Measurements from ENCODE around the gene ADARB1.

ADARB1 gene

DNA sequence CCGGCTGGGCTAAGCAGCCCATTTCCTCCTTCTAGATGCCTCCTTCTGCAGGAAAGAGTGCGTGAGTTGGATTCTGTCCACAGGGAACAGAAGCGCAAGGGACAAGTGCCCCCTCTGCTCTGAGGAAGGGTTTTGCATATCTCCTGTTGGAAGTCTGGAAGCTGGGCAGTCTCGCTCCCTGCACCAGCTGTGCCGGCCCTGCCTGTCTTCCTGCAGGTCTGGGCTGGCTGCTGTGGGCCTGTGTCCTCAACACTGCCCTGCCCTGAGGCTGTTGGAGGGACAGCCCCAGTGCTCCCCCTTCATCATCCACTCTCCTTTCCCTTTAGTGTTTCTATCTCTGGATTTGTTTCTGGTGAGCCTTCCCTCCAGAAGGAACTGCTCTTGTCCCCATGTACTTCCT lies 21.8 kb downstream of the ADARB1 start:
- H3K27ac ChIP-seq (ENCODE audit: low read depth, low read length) = no peak overlapping the region
- no peak overlapping the region for H3K9ac ChIP-seq (ENCODE audit: low read length)
- no peaks in the 10 kb centered on the region; the same call in 1 of the 2 replicates for H4K20me1 ChIP-seq (ENCODE audit: low read depth, low read length)
- H3K4me2 ChIP-seq (ENCODE audit: low read depth, low read length, poor library complexity, severe bottlenecking) = no peak overlapping the region
- H3K27me3 ChIP-seq (ENCODE audit: low read length) = no peaks in the 10 kb centered on the region
- no peaks in the 10 kb centered on the region for H3F3A ChIP-seq (ENCODE audit: insufficient read depth)
- H3K36me3 ChIP-seq (ENCODE audit: low read length) = no peaks in the 10 kb centered on the region
- H3K9me2 ChIP-seq (replicated peaks; ENCODE audit: insufficient read depth, low read length) = no peaks in the 10 kb centered on the region
- H3K9me3 ChIP-seq (ENCODE audit: insufficient read depth, low read length) = no peaks in the 10 kb centered on the region
- TF ChIP-seq, protein P1, sequence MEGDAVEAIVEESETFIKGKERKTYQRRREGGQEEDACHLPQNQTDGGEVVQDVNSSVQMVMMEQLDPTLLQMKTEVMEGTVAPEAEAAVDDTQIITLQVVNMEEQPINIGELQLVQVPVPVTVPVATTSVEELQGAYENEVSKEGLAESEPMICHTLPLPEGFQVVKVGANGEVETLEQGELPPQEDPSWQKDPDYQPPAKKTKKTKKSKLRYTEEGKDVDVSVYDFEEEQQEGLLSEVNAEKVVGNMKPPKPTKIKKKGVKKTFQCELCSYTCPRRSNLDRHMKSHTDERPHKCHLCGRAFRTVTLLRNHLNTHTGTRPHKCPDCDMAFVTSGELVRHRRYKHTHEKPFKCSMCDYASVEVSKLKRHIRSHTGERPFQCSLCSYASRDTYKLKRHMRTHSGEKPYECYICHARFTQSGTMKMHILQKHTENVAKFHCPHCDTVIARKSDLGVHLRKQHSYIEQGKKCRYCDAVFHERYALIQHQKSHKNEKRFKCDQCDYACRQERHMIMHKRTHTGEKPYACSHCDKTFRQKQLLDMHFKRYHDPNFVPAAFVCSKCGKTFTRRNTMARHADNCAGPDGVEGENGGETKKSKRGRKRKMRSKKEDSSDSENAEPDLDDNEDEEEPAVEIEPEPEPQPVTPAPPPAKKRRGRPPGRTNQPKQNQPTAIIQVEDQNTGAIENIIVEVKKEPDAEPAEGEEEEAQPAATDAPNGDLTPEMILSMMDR (IDR thresholded peaks at IDR 0.05; ENCODE audit: insufficient read depth, low read length, poor library complexity, severe bottlenecking) = no peak
- TF ChIP-seq EZH2phosphoT487 (conservative IDR thresholded peaks at IDR 0.05; ENCODE audit: low read length) = no peak
- no peak overlapping the region for H3K4me3 ChIP-seq (ENCODE audit: insufficient read depth, low read length, poor library complexity, severe bottlenecking)
- no peaks in the 10 kb centered on the region for H3K79me2 ChIP-seq (ENCODE audit: insufficient read depth, low read length)
- no peak overlapping the region for H2AFZ ChIP-seq (ENCODE audit: low read depth, low read length, severe bottlenecking)

DNA sequence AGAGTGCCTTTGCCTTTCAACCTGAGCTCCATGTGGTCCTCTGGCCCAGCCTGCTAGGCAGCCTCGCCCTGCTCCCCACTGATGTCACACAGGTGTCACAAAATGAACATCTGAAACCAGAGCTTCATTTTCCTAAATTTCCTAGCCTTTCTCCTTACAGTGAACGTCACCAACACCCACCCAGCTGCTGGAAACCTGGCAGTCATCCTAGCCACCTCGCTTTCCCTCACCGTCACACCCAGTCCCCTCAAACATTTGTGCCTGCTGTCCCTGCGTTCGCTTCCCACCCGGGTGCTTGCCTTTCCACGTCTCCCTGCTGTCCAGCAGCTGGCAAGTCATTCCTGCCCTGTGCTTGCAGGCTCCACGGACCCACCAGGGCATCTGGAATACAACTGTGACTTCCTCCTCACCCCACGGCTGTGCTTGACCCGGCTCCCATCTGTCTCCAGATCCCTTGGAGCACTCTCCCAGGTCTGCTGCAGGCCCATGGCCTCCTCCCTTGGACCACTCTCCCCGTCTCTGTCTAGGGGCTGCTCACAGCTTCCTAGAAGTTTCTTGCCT lies 23.5 kb downstream of the ADARB1 start:
- H3K27me3 ChIP-seq (ENCODE audit: low read length) = no peaks in the 10 kb centered on the region
- H3K9ac ChIP-seq (ENCODE audit: low read length) = no peak overlapping the region
- H3K9me2 ChIP-seq (replicated peaks; ENCODE audit: insufficient read depth, low read length) = no peaks in the 10 kb centered on the region
- no peaks in the 10 kb centered on the region; the same call in 1 of the 2 replicates for H4K20me1 ChIP-seq (ENCODE audit: low read depth, low read length)
- no peaks in the 10 kb centered on the region for H3K79me2 ChIP-seq (ENCODE audit: insufficient read depth, low read length)
- no peak overlapping the region for H2AFZ ChIP-seq (ENCODE audit: low read depth, low read length, severe bottlenecking)
- TF ChIP-seq, protein P1 (IDR thresholded peaks at IDR 0.05; ENCODE audit: insufficient read depth, low read length, poor library complexity, severe bottlenecking) = no peak
- TF ChIP-seq EZH2phosphoT487 (conservative IDR thresholded peaks at IDR 0.05; ENCODE audit: low read length) = no peak
- no peaks in the 10 kb centered on the region for H3F3A ChIP-seq (ENCODE audit: insufficient read depth)
- H3K36me3 ChIP-seq (ENCODE audit: low read length) = no peaks in the 10 kb centered on the region
- no peak overlapping the region for H3K4me2 ChIP-seq (ENCODE audit: low read depth, low read length, poor library complexity, severe bottlenecking)
- H3K4me3 ChIP-seq (ENCODE audit: insufficient read depth, low read length, poor library complexity, severe bottlenecking) = no peak overlapping the region
- no peaks in the 10 kb centered on the region for H3K9me3 ChIP-seq (ENCODE audit: insufficient read depth, low read length)
- H3K27ac ChIP-seq (ENCODE audit: low read depth, low read length) = no peak overlapping the region

DNA sequence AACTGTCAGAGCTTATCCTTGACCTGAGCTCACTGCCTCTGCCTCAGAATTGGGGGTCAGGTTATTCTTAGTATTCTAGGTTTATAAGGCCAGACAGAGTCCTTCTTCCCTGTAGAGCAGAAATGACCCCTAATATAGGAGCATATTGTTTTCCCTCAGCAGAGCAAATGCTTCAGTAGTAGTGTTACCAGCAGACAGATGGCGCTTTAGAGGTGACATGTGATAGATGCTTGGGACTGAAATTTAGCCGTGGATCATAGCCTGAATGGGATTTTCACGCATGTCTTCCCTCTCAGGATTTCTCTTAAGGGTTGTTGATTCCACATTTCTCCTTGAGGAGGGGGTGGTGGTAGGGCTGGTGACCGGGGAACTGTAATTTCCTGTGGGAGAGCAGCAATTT lies 24.5 kb downstream of the ADARB1 start:
- Histone ChIP-seq H3K9ac (ENCODE audit: low read length) (no peak overlapping the region), H3K27ac (ENCODE audit: low read depth, low read length) (no peak overlapping the region)

More for the DNA sequence above, 24.5 kb downstream of the ADARB1 start:
- Histone ChIP-seq H3K36me3 (ENCODE audit: low read length) (no peaks in the 10 kb centered on the region), H3K4me2 (ENCODE audit: low read depth, low read length, poor library complexity, severe bottlenecking) (no peak overlapping the region), H3K27me3 (ENCODE audit: low read length) (no peaks in the 10 kb centered on the region), H3K9me3 (ENCODE audit: insufficient read depth, low read length) (no peaks in the 10 kb centered on the region), H3K79me2 (ENCODE audit: insufficient read depth, low read length) (no peaks in the 10 kb centered on the region), H2AFZ (ENCODE audit: low read depth, low read length, severe bottlenecking) (no peak overlapping the region), H3K9me2 (replicated peaks; ENCODE audit: insufficient read depth, low read length) (no peaks in the 10 kb centered on the region), H3F3A (ENCODE audit: insufficient read depth) (no peaks in the 10 kb centered on the region), H3K4me3 (ENCODE audit: insufficient read depth, low read length, poor library complexity, severe bottlenecking) (no peak overlapping the region), H4K20me1 (ENCODE audit: low read depth, low read length) (no peaks in the 10 kb centered on the region; the same call in 1 of the 2 replicates)
- TF ChIP-seq, protein P1 (IDR thresholded peaks at IDR 0.05; ENCODE audit: insufficient read depth, low read length, poor library complexity, severe bottlenecking) = peak; percentile 72
- no peak for TF ChIP-seq EZH2phosphoT487 (conservative IDR thresholded peaks at IDR 0.05; ENCODE audit: low read length)

Data from SU-DHL-6 (cell line).